T-helper 17 cell (primary cell): ENCODE data around the gene TRIM51G. TPM values are rescaled to one million over a fixed set of nuclear protein-coding genes. Genes with fewer than 3 reads are reported as not detected.
"Not testable (repeated sequence)": the region's sequence is repeated elsewhere in the genome, so short reads cannot be mapped to it uniquely, and the experiment has no call there.

Source experiments
- ATAC-seq: fragments of 150-1000 bp; cut with Tn5 transposase; 2 replicates; pipeline ENCODE4 v1.10.0; 2021; ENCODE audit warnings: mild to moderate bottlenecking, moderate library complexity
- DNase-seq, 3 donors: peaks; one replicate each; pipeline versions ENCODE4 v3.0.0 to v3.0.0-alpha.2; 2020 to 2021
- H3K9me3 ChIP-seq: one replicate; pipeline ENCODE4 v1.7.0; 2013; ENCODE audit warnings: low read length, mild to moderate bottlenecking; ENCODE audit not compliant: control insufficient read depth, poor library complexity, severe bottlenecking
- H3K27ac Mint-ChIP-seq: one replicate; pipeline ENCODE4 v1.8.0; 2022; ENCODE audit warnings: mild to moderate bottlenecking, moderate library complexity, mixed read lengths
- H3K27me3 Mint-ChIP-seq: one replicate; pipeline ENCODE4 v1.8.0; 2022; ENCODE audit warnings: mixed read lengths
- H3K36me3 Mint-ChIP-seq: one replicate; pipeline ENCODE4 v1.8.0; 2022; ENCODE audit warnings: low read depth, mixed read lengths
- H3K4me1 Mint-ChIP-seq: one replicate; pipeline ENCODE4 v1.8.0; 2022; ENCODE audit warnings: mild to moderate bottlenecking, mixed read lengths
- H3K4me3 Mint-ChIP-seq: one replicate; pipeline ENCODE4 v1.8.0; 2022; ENCODE audit warnings: mild to moderate bottlenecking, moderate library complexity, mixed read lengths
- total RNA-seq, 4 donors: library from RNA in 2 of 4; stranded (reverse) in 2 of 4; gene quantifications; one replicate each; pipeline ENCODE4 v1.2.3 and lab custom pipeline; 2022 to 2026

TRIM51G gene
- total RNA-seq, result not detected
- total RNA-seq (lab: John Stamatoyannopoulos, UW), result 0 reads per million in 2 donors

DNA sequence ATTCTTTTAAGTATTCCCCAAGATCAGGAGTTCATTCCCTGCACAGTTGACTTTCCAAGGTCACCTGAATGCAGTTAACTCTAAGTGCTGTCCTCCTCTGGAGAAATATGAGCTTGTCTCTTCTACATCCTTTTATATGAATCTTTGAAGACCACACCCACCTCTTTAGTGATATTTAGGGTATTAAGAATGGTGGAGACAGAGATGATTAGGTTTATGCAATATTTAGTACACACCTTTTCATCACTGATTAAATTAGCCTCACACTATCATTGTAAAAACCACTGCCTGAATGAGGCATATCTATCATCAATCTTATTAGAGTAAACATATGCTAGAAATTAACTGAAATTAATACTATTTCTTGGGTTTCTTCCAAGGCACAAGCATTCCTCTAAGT is at the start of gene TRIM51G:
Gene TRIM51G, minus strand, starts transcription at position 101 of the 400 bp plus-strand sequence. CDS start 2,190 bp downstream, outside the sequence.
- ATAC-seq, H3K4me1 Mint-ChIP-seq, DNase-seq, H3K27ac Mint-ChIP-seq, H3K9me3 ChIP-seq, H3K4me3 Mint-ChIP-seq, H3K36me3 Mint-ChIP-seq: not testable (repeated sequence)
- H3K27me3 Mint-ChIP-seq, result peaks cover 11% of the 10 kb centered on the region

GRCh38 chr11:49028523-49028922 is 44.8 kb upstream of the TRIM51G start, which contains the start of gene TRIM49B:
TRIM49B (plus strand) TSS chr11:49028823; CDS start chr11:49031600, 2,777 bp downstream.
- H3K27ac Mint-ChIP-seq, ATAC-seq, H3K9me3 ChIP-seq, H3K36me3 Mint-ChIP-seq, H3K27me3 Mint-ChIP-seq, DNase-seq, H3K4me3 Mint-ChIP-seq, H3K4me1 Mint-ChIP-seq: not testable (repeated sequence)

DNA sequence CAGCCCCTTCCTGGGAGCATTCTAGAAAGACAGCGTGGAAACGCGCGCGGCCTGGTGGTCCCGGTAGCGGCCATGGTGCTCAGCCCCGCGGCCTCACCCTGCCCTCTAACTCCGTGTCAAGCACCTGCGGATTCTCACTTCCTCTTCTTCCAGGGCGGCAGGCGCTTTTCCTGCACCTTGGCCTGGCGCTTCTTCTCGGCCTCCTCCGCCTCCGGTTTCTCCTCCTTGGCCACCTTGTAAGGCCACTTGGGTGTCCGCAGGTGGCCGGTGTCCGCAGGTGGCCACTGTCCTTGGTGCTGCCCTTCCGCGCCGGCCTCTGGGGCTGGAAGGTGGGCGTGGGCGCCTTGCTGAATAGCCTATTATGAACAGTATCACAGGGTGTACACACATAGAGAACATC is 15.1 kb downstream of the TRIM51G start:
- not testable (repeated sequence) for H3K4me1 Mint-ChIP-seq, H3K36me3 Mint-ChIP-seq, ATAC-seq, H3K27me3 Mint-ChIP-seq, H3K4me3 Mint-ChIP-seq, DNase-seq, H3K9me3 ChIP-seq, H3K27ac Mint-ChIP-seq

- DNase-seq, H3K27ac Mint-ChIP-seq, H3K4me3 Mint-ChIP-seq, ATAC-seq, H3K36me3 Mint-ChIP-seq, H3K4me1 Mint-ChIP-seq, H3K9me3 ChIP-seq, H3K27me3 Mint-ChIP-seq: not testable (repeated sequence)
These were observed 28.2 kb downstream of the TRIM51G start for GRCh38 chr11:48955315-48956049.

GRCh38 chr11:48945796-48946195 is 37.9 kb downstream of the TRIM51G start:
- not testable (repeated sequence) for H3K27ac Mint-ChIP-seq, H3K4me3 Mint-ChIP-seq

More at GRCh38 chr11:48945796-48946195, 37.9 kb downstream of the TRIM51G start:
- H3K9me3 ChIP-seq, H3K4me1 Mint-ChIP-seq, DNase-seq, H3K36me3 Mint-ChIP-seq, ATAC-seq: not testable (repeated sequence)
- peaks cover 11% of the 10 kb centered on the region for H3K27me3 Mint-ChIP-seq

Other genes starting within 250 kb of the TRIM51G start
- not detected for gene TRIM49B, start 44.9 kb upstream of the TRIM51G start, total RNA-seq
- gene TRIM64C, start 75.2 kb upstream of the TRIM51G start, total RNA-seq, result not detected
- not detected for gene FOLH1, start 224.7 kb upstream of the TRIM51G start, total RNA-seq